ENCODE results near the gene ZMYND8. TPM values are rescaled to one million over a fixed set of nuclear protein-coding genes. Genes with fewer than 3 reads are reported as not detected.
"Not testable (repeated sequence)": the region's sequence is repeated elsewhere in the genome, so short reads cannot be mapped to it uniquely, and the experiment has no call there.

Gene ZMYND8
- total RNA-seq, 1 experiment from 2014 or later, result 29.0 TPM

- not testable (repeated sequence) for ATAC-seq
- POLR2A ChIA-PET, result interaction anchor here (0.6 to 1.1 kb wide), 2 partner anchors 164 to 335 kb away, joined by 3 to 4 read pairs; no protein-coding TSS in a partner anchor
These were observed 149.9 kb downstream of the ZMYND8 start for GRCh38 chr20:47206552-47206951.

GRCh38 chr20:47205577-47206123 lies 150.8 kb downstream of the ZMYND8 start:
- no peaks in the 10 kb centered on the region for H3K9me2 ChIP-seq (ENCODE audit: insufficient read depth)
- H3K79me2 ChIP-seq (ENCODE audit: insufficient read depth, low read length), result no peaks in the 10 kb centered on the region
- peak overlapping the region; percentile 74 for H3K27ac ChIP-seq (ENCODE audit: low read depth, low read length)
- intact Hi-C loops (cut with micrococcal nuclease), result loop anchor here (2.0 to 10.0 kb wide), 2 partner anchors 179 to 299 kb away; partner anchors contain the start of gene NCOA3
- H3K9me3 ChIP-seq (ENCODE audit: control insufficient read depth in 1 of 2, insufficient read depth in 1 of 2, low read depth in 1 of 2, low read length in 2 of 2), result no peaks in the 10 kb centered on the region
- H3K36me3 ChIP-seq (ENCODE audit: control insufficient read depth in 1 of 2, insufficient read depth in 2 of 2, low read length in 2 of 2), result peaks cover 12 to 22% of the 10 kb centered on the region in 2 experiments; a peak in 3 of 4 replicates
- DNase-seq (ENCODE audit: low read depth, low spot score) (peak; percentile 77), ATAC-seq (peak; percentile 61)
- peak overlapping the region; percentile 65 for H3K4me2 ChIP-seq (ENCODE audit: low read length)
- H3K4me1 ChIP-seq (ENCODE audit: control insufficient read depth in 1 of 2, insufficient read depth in 2 of 2, low read length in 2 of 2), result peaks cover 58 to 68% of the 10 kb centered on the region in 2 experiments
- TSS peak; percentile 22 for BruUV-seq (replicated peaks)
- CTCF ChIA-PET, result interaction anchor here (0.5 to 5.2 kb wide), 15 partner anchors 9 to 457 kb away, joined by 3 to 75 read pairs (median 4); no protein-coding TSS in a partner anchor
- H3K4me3 ChIP-seq (replicated peaks in 1 of 2; ENCODE audit: low read depth in 1 of 2, low read length in 2 of 2), result peak overlapping the region in 1 of 2 experiments; percentile 15; a peak in 1 of 4 replicates
- H3K27me3 ChIP-seq (ENCODE audit: insufficient read depth, low read length), result no peaks in the 10 kb centered on the region
- peak overlapping the region; percentile 65 for H3K9ac ChIP-seq (ENCODE audit: low read length)
- TF ChIP-seq JUND (IDR thresholded peaks at IDR 0.05) (peak; percentile 54), SP1 (IDR thresholded peaks at IDR 0.05; ENCODE audit: low read depth) (peak; percentile 41), RAD21 (IDR thresholded peaks at IDR 0.05; ENCODE audit: low read depth) (peak; percentile 70), ZNF274 (IDR thresholded peaks at IDR 0.05; ENCODE audit: low read depth, low read length) (no peak), FOSL1 (IDR thresholded peaks at IDR 0.05; ENCODE audit: low read depth) (peak; percentile 33; the same call in 1 of the 2 replicates), ZFX (IDR thresholded peaks at IDR 0.05) (no peak), ELF1 (IDR thresholded peaks at IDR 0.05; ENCODE audit: borderline replicate concordance, low read depth) (no peak), CBX3 (IDR thresholded peaks at IDR 0.05; ENCODE audit: low read depth) (no peak), CTCF (IDR thresholded peaks at IDR 0.05 in 2 of 3, conservative IDR thresholded peaks at IDR 0.05 in 1 of 3; ENCODE audit: borderline replicate concordance in 1 of 3, insufficient read depth in 1 of 3, low read depth in 2 of 3, low read length in 2 of 3) (peak; percentile 56 to 85 (median 81); a peak in 5 of 6 replicates), EGR1 (IDR thresholded peaks at IDR 0.05; ENCODE audit: low read depth) (no peak)
- TF ChIP-seq, protein P1, sequence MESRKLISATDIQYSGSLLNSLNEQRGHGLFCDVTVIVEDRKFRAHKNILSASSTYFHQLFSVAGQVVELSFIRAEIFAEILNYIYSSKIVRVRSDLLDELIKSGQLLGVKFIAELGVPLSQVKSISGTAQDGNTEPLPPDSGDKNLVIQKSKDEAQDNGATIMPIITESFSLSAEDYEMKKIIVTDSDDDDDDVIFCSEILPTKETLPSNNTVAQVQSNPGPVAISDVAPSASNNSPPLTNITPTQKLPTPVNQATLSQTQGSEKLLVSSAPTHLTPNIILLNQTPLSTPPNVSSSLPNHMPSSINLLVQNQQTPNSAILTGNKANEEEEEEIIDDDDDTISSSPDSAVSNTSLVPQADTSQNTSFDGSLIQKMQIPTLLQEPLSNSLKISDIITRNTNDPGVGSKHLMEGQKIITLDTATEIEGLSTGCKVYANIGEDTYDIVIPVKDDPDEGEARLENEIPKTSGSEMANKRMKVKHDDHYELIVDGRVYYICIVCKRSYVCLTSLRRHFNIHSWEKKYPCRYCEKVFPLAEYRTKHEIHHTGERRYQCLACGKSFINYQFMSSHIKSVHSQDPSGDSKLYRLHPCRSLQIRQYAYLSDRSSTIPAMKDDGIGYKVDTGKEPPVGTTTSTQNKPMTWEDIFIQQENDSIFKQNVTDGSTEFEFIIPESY (IDR thresholded peaks at IDR 0.05; ENCODE audit: extremely low read depth, insufficient replicate concordance, low read length), result no peak
- TF ChIP-seq, protein P2, sequence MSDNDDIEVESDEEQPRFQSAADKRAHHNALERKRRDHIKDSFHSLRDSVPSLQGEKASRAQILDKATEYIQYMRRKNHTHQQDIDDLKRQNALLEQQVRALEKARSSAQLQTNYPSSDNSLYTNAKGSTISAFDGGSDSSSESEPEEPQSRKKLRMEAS (IDR thresholded peaks at IDR 0.05), result peak; percentile 91
- H2AFZ ChIP-seq (ENCODE audit: low read depth, low read length, poor library complexity, severe bottlenecking), result no peak overlapping the region
- POLR2A ChIA-PET, result interaction anchor here (1.2 to 1.6 kb wide), 4 partner anchors 9 to 296 kb away, joined by 4 read pairs; partner anchors contain the start of gene NCOA3
- H4K20me1 ChIP-seq (ENCODE audit: insufficient read depth), result no peaks in the 10 kb centered on the region
- RAD21 ChIA-PET (ENCODE audit: low non-redundant PET in 1 of 2, low total read pairs in 2 of 2, uncharacterized antibody in 2 of 2, unreplicated experiment in 2 of 2), result interaction anchor here (2.0 to 2.8 kb wide), 3 partner anchors 9 to 179 kb away, joined by 6 to 17 read pairs (median 12); no protein-coding TSS in a partner anchor

More at GRCh38 chr20:47206552-47206951, 149.9 kb downstream of the ZMYND8 start:
- BruUV-seq (replicated peaks); H3K9me3 ChIP-seq (ENCODE audit: control insufficient read depth in 1 of 2, insufficient read depth in 1 of 2, low read depth in 1 of 2, low read length in 2 of 2); H3K9me2 ChIP-seq (ENCODE audit: insufficient read depth); H3K4me3 ChIP-seq (replicated peaks in 1 of 2; ENCODE audit: low read depth in 1 of 2, low read length in 2 of 2); DNase-seq (ENCODE audit: low read depth, low spot score); H4K20me1 ChIP-seq (ENCODE audit: insufficient read depth); H3K79me2 ChIP-seq (ENCODE audit: insufficient read depth, low read length); H2AFZ ChIP-seq (ENCODE audit: low read depth, low read length, poor library complexity, severe bottlenecking); H3K27me3 ChIP-seq (ENCODE audit: insufficient read depth, low read length): not testable (repeated sequence)
- CTCF ChIA-PET, result interaction anchor here (2.7 to 5.2 kb wide), 3 partner anchors 17 to 414 kb away, joined by 9 to 75 read pairs (median 12); no protein-coding TSS in a partner anchor
- Histone ChIP-seq H3K36me3 (ENCODE audit: control insufficient read depth in 1 of 2, insufficient read depth in 2 of 2, low read length in 2 of 2) (peaks cover 18 to 27% of the 10 kb centered on the region in 2 experiments), H3K9ac (ENCODE audit: low read length) (peak overlapping the region; percentile 65), H3K4me2 (ENCODE audit: low read length) (peak overlapping the region; percentile 65), H3K4me1 (ENCODE audit: control insufficient read depth in 1 of 2, insufficient read depth in 2 of 2, low read length in 2 of 2) (peaks cover 51 to 59% of the 10 kb centered on the region in 2 experiments), H3K27ac (ENCODE audit: low read depth, low read length) (peak overlapping the region; percentile 74; the same call in 1 of the 2 replicates)
- RAD21 ChIA-PET (ENCODE audit: low non-redundant PET in 1 of 2, low total read pairs in 2 of 2, uncharacterized antibody in 2 of 2, unreplicated experiment in 2 of 2), result interaction anchor here (2.0 to 2.8 kb wide), 2 partner anchors 177 to 178 kb away, joined by 12 to 17 read pairs; no protein-coding TSS in a partner anchor
- intact Hi-C loops (cut with micrococcal nuclease), result loop anchor here (10.0 kb wide), 1 partner anchor 298 kb away; the partner anchor contains the start of gene NCOA3

All from HCT116 (cell line).